ENCODE data around the gene HSFX2.
"Not testable (repeated sequence)": the region's sequence is repeated elsewhere in the genome, so short reads cannot be mapped to it uniquely, and the experiment has no call there.

The HSFX2 gene

DNA sequence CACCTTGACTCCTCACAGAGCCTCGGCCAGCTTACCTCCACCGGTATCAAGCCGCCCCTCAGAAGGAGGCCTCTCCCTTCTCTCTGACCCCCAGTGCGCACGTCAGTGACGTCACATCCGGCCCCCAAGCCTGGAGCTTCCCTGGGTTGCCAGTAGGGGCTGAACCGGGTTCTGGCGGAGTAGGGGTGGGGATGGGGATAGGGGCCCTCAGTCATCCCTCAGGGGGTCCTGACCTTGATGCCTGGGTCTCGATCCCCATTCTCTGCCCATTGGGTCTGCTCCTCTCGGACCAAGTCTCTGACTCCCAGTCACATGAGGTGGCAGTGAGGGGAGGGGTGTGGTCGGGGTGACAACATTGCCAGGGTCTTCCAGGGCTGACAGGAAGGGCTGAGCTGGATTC is 7.8 kb downstream of the HSFX2 start, which contains the start of gene MAGEA9B:
Gene MAGEA9B (minus strand): TSS at position 101 of the 400 bp plus-strand sequence. CDS start 4,280 bp downstream, outside the sequence.
- DNase-seq (ENCODE audit: low spot score), result not testable (repeated sequence)

GRCh38 chrX:149585631-149586030 is 9.5 kb downstream of the HSFX2 start:
- not testable (repeated sequence) for DNase-seq (ENCODE audit: low spot score)

DNA sequence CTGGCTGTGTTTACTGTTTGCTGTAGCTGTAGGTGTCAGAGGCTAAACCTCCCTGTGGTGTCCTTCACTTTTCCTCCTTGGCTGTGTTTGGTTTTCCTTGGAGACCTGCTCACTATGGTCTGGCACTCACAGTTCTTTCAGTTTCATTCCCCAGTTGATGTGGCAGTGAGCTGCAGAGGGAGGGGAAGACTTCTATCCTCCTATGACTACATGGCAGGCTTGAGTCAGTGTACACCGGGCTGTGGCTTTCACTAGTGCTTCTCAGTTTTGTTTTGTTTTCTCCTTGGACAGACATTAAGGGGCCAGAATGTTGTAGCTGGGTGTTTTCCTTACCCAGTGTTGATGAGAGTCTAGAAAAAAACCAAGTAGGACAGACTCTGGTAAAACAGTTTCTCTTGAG is 21.7 kb downstream of the HSFX2 start:
- not testable (repeated sequence) for DNase-seq (ENCODE audit: low spot score)

DNA sequence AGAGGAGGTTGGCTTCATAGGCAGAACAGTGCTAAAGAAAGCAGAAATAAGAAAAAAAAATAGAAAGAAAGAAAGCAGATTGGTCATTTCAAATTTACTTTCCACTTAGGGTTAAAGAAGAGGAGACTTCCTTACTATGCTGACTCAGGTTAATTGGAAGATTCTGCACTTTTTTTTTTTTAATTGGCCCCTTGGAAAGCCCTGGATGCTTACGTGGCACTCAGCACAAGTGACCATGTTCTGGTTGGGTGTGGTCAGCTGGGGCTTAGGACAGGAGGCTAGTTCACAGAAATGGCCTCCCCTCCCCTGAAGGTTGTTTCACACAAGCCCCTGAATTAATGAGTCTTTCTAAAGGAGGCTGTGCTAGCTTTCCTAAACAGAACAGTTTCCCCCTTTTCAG is 22.4 kb downstream of the HSFX2 start:
- DNase-seq (ENCODE audit: low spot score), result no peak

DNA sequence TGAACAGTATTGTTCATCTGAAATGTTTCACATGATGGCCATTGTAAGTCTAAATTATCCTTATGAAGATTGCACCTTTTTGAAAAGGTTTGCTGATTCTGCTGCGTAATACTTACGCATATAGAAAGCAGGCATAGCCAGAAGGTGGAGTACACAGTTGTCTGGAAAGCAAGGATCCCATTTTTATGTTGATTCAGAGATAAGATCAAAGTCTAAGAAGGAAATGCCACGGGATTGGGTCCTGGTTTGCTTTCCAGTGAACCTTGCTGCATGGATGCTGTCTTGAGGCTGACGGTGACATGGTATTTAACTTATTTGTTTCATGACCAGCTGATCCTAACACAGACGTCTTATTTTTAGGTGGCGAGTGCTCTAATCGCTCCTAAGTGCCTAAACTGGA is 23.3 kb downstream of the HSFX2 start:
- no peak for DNase-seq (ENCODE audit: low spot score)

- DNase-seq (ENCODE audit: low spot score), result no peak
Measured at GRCh38 chrX:149570668-149571067, 24.4 kb downstream of the HSFX2 start.

GRCh38 chrX:149569770-149570169 is 25.3 kb downstream of the HSFX2 start:
- DNase-seq (ENCODE audit: low spot score), result no peak

GRCh38 chrX:149568701-149569296 is 26.3 kb downstream of the HSFX2 start:
- no peak for DNase-seq (ENCODE audit: low spot score)

GRCh38 chrX:149567621-149568417 is 27.3 kb downstream of the HSFX2 start:
- DNase-seq (ENCODE audit: low spot score), result no peak

DNA sequence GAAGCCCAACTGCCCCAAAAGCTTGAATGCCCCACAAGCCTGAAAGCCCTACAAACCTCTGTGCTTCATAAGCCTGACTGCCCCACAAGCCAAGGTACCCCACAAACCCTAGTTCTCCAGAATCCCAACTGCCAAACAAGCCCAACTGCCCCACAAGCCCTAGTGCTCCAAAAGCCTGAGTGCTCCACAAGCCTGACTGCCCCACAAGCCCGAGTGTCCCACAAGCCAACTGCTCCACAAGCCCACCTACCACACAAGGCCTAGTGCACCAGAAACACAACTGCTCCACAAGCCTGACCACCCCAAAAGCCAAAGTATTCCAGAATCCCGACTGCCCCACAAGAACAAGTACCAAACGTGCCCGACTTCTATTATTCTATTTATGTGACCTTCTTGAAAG is 31.8 kb downstream of the HSFX2 start:
- no peak for DNase-seq (ENCODE audit: low spot score)

GRCh38 chrX:149555251-149555650 is 39.9 kb downstream of the HSFX2 start:
- DNase-seq (ENCODE audit: low spot score), result not testable (repeated sequence)

DNA sequence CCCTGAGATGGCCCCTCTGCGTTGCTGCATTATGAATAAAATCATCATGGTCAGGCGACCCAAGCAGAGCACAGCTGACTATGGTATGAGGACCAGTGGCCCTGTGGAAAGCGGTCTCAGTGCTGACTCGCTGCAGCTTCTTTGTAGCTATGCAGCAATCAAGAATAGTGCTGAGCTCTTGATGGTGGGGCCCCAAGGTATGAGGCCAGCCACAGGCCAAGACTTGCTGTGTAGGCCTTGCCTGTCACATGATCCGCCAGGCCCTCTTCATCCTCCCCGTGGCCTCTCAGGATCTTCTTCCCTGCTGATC is 43.2 kb downstream of the HSFX2 start:
- DNase-seq (ENCODE audit: low spot score), result not testable (repeated sequence)

- not testable (repeated sequence) for DNase-seq (ENCODE audit: low spot score)
Measured at GRCh38 chrX:149551245-149551938, 43.7 kb downstream of the HSFX2 start.

GRCh38 chrX:149550454-149550853 is 44.7 kb downstream of the HSFX2 start:
- not testable (repeated sequence) for DNase-seq (ENCODE audit: low spot score)

DNA sequence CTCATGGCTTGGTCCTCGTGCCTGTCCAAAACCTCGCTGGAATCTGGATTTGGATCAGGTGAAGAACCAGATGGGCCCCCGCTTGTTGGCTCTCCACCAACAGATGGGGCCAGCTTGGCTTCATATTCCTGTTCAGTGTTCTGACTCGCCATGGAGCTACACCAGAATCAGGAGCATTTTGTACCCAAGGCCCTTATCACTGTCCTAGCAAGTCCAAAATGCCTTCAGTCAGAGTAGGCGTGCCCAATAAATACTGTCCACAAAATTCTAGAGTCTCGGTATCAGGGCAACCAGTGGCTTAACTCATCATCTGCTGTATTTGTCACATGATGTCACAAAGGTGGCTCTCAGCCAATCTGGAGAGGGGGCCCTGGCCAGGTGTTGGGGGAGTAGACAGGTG is 45.4 kb downstream of the HSFX2 start, which contains the start of gene HSFX3:
Gene HSFX3 (minus strand): TSS at position 224 of the 400 bp plus-strand sequence. CDS start 72 bp downstream, at position 152.
- DNase-seq (ENCODE audit: low spot score), result not testable (repeated sequence)

- DNase-seq (ENCODE audit: low spot score), result not testable (repeated sequence)
Measured at GRCh38 chrX:149547782-149548181, 47.3 kb downstream of the HSFX2 start.

DNA sequence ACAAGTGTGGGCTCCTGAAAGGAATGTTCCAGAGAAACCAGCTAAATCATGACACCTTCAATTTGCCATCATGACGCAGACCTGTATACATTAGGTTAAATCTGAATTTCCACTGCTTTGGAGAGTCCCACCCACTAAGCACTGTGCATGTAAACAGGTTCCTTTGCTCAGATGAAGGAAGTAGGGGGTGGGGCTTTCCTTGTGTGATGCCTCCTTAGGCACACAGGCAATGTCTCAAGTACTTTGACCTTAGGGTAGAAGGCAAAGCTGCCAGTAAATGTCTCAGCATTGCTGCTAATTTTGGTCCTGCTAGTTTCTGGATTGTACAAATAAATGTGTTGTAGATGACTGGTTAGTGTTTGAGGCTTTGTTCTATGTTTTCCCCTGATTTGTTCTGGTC is 48.2 kb downstream of the HSFX2 start:
- not testable (repeated sequence) for DNase-seq (ENCODE audit: low spot score)

GRCh38 chrX:149545545-149546543 is 49.3 kb downstream of the HSFX2 start:
- DNase-seq (ENCODE audit: low spot score), result not testable (repeated sequence)
